ENCODE results near the gene USP13. TPM values are rescaled to one million over a fixed set of nuclear protein-coding genes. Genes with fewer than 3 reads are reported as not detected.
A peak's percentile ranks its signal among the peaks of the same experiment; 100 is the strongest.

Gene USP13
- total RNA-seq, 4 donors from 2014 or later, result 117 to 453 (median 249) TPM

GRCh38 chr3:179701176-179701827 lies 48.5 kb downstream of the USP13 start:
- in situ Hi-C loops (cut with MboI; ENCODE audit: low sequenced_read_pairs in 4 of 4) (no loop called here), intact Hi-C loops (cut with DNase I; ENCODE audit: low total_unique reads) (no loop called here)
- H3K4me3 ChIP-seq, result no peak overlapping the region
- TF ChIP-seq CTCF (IDR thresholded peaks at IDR 0.05 in 4 of 5, conservative IDR thresholded peaks at IDR 0.05 in 1 of 5), result no peak
- no peak for TF ChIP-seq POLR2A (IDR thresholded peaks at IDR 0.05)
- H3K27ac ChIP-seq, result peak overlapping the region; percentile 85 to 90 (median 86)
- no peak for ATAC-seq
- peaks cover 55 to 59% of the 10 kb centered on the region in 2 donors for H3K4me1 ChIP-seq
- no peak for DNase-seq
- no peaks in the 10 kb centered on the region for H3K36me3 ChIP-seq
- no peaks in the 10 kb centered on the region for H3K9me3 ChIP-seq
- H3K27me3 ChIP-seq, result no peaks in the 10 kb centered on the region

DNA sequence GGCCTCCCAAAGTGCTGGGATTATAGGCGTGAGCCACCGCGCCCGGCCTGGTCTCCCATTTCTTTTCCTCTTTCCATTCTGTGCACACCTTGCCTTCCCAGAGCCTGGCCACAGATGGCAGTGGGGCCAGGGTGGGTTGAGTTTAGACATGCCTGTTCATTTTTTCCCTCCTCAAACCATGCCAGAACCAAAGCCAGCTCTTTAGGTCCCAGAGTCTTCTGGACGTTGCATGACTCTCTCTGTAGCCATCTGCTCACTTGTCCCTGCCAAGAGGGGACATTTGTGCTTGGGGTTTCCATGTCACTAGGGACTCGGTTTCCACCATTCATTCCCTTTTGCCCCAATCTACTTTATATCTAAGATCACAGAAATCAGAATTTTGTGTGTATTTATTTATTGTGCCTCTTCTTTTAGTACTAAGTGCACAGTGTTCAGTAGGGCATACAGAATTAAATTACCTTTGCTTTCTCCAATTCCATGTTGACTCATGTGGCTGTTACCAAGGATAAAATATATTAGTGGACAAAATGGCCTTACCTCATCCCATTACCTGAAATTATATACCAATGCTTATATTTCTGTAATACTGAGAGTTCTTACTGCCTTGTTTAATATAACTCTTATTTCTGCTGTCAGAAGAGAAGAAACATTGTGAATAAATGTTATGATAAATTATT lies 49.6 kb downstream of the USP13 start:
- Histone ChIP-seq H3K27me3 (no peaks in the 10 kb centered on the region), H3K4me3 (no peak overlapping the region), H3K36me3 (peaks cover 0 to 6% of the 10 kb centered on the region in 2 donors), H3K9me3 (no peaks in the 10 kb centered on the region), H3K4me1 (peaks cover 53 to 60% of the 10 kb centered on the region in 2 donors), H3K27ac (peak overlapping the region; percentile 85 to 90 (median 86))
- no peak for DNase-seq
- intact Hi-C loops (cut with DNase I; ENCODE audit: low total_unique reads) (no loop called here), in situ Hi-C loops (cut with MboI; ENCODE audit: low sequenced_read_pairs in 4 of 4) (no loop called here)
- TF ChIP-seq CTCF (IDR thresholded peaks at IDR 0.05 in 4 of 5, conservative IDR thresholded peaks at IDR 0.05 in 1 of 5), result no peak
- no peak for TF ChIP-seq POLR2A (IDR thresholded peaks at IDR 0.05)
- ATAC-seq, result peak; percentile 34 to 59

DNA sequence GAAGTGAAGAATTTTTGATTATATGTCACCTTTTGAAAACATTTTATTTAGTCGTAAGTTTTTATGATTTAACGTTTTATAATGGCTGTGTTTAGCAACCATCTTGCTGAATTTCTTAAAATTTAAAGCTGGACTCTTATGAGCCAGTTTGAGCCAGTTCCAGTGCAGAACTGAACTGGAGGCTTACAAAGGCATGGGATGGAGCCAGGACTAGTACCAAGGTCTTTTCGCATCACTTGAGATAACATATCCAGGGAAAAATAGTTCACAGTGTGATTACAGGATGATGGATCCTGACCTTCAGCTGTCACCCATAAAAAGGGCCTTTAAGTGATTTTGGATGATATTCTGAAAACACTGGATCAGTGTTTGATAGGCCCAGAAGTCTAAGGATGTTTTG lies 51.0 kb downstream of the USP13 start:
- no peak for DNase-seq
- TF ChIP-seq POLR2A (IDR thresholded peaks at IDR 0.05) (no peak), CTCF (IDR thresholded peaks at IDR 0.05 in 4 of 5, conservative IDR thresholded peaks at IDR 0.05 in 1 of 5) (no peak)
- Histone ChIP-seq H3K4me3 (no peak overlapping the region), H3K4me1 (peaks cover 56 to 60% of the 10 kb centered on the region in 2 donors), H3K9me3 (no peaks in the 10 kb centered on the region), H3K27ac (peak overlapping the region; percentile 85 to 90 (median 86)), H3K36me3 (peaks cover 0 to 20% of the 10 kb centered on the region in 2 donors), H3K27me3 (no peaks in the 10 kb centered on the region)
- in situ Hi-C loops (cut with MboI; ENCODE audit: low sequenced_read_pairs in 4 of 4) (no loop called here), intact Hi-C loops (cut with DNase I; ENCODE audit: low total_unique reads) (no loop called here)
- ATAC-seq, result no peak

- Histone ChIP-seq H3K4me3 (no peak overlapping the region), H3K27ac (peak overlapping the region; percentile 85 to 90 (median 86)), H3K36me3 (peaks cover 0 to 33% of the 10 kb centered on the region in 2 donors), H3K27me3 (no peaks in the 10 kb centered on the region), H3K4me1 (peaks cover 65 to 77% of the 10 kb centered on the region in 2 donors), H3K9me3 (no peaks in the 10 kb centered on the region)
- ATAC-seq, result peak; percentile 91 to 93
- DNase-seq, result peak; percentile 84 to 87
- in situ Hi-C loops (cut with MboI; ENCODE audit: low sequenced_read_pairs in 4 of 4), result no loop called here
- TF ChIP-seq CTCF (IDR thresholded peaks at IDR 0.05 in 4 of 5, conservative IDR thresholded peaks at IDR 0.05 in 1 of 5) (peak in 1 of 5 experiments; percentile 17), POLR2A (IDR thresholded peaks at IDR 0.05) (no peak)
- intact Hi-C loops (cut with DNase I; ENCODE audit: low total_unique reads), result loop anchor here (2.0 kb wide), 2 partner anchors 27 to 53 kb away; partner anchors contain the start of gene USP13
Observed at GRCh38 chr3:179706233-179706632, 53.4 kb downstream of the USP13 start.
